Measurements from ENCODE around the gene IGSF9B. TPM values are rescaled to one million over a fixed set of nuclear protein-coding genes. Genes with fewer than 3 reads are reported as not detected.
A peak's percentile ranks its signal among the peaks of the same experiment; 100 is the strongest.
"Not testable (repeated sequence)": the region's sequence is repeated elsewhere in the genome, so short reads cannot be mapped to it uniquely, and the experiment has no call there.

Gene IGSF9B
- 41.7 TPM for total RNA-seq
- long read RNA-seq, partial matches to known transcripts = 2 of 3 reads
- long read RNA-seq, other reads (novel, unspliced or antisense) = 1 of 3 reads

GRCh38 chr11:133956650-133957633 lies at the start of gene IGSF9B:
Gene IGSF9B, minus strand, starts transcription at chr11:133956968. Its CDS starts 214 bp downstream, at chr11:133956754.
- ATAC-seq = peak; percentile 86
- intact Hi-C loops (cut with DNase I) = loop anchor here (2.0 to 10.0 kb wide), 3 partner anchors 28 to 268 kb away; partner anchors contain the start of genes NCAPD3 and VPS26B

GRCh38 chr11:134004496-134005172 lies 47.9 kb upstream of the IGSF9B start:
- ATAC-seq (peak; percentile 82), DNase-seq (ENCODE audit: missing footprints) (no peak)
- intact Hi-C loops (cut with DNase I) = no loop called here

More at GRCh38 chr11:133956650-133957633, at the start of gene IGSF9B:
- peak; percentile 89 for DNase-seq (ENCODE audit: missing footprints)

- no peak for ATAC-seq
Observed at GRCh38 chr11:134003792-134004495, 47.2 kb upstream of the IGSF9B start.

GRCh38 chr11:134002819-134003218 lies 46.1 kb upstream of the IGSF9B start:
- DNase-seq (ENCODE audit: missing footprints); intact Hi-C loops (cut with DNase I); ATAC-seq: not testable (repeated sequence)

More at GRCh38 chr11:134003792-134004495, 47.2 kb upstream of the IGSF9B start:
- intact Hi-C loops (cut with DNase I) = no loop called here
- DNase-seq (ENCODE audit: missing footprints) = no peak

- intact Hi-C loops (cut with DNase I); ATAC-seq; DNase-seq (ENCODE audit: missing footprints): not testable (repeated sequence)
Observed at GRCh38 chr11:134002338-134002737, 45.6 kb upstream of the IGSF9B start.

GRCh38 chr11:134001596-134001995 lies 44.8 kb upstream of the IGSF9B start:
- intact Hi-C loops (cut with DNase I) = no loop called here
- DNase-seq (ENCODE audit: missing footprints) (no peak), ATAC-seq (no peak)

GRCh38 chr11:134001088-134001487 lies 44.3 kb upstream of the IGSF9B start:
- intact Hi-C loops (cut with DNase I) = no loop called here

GRCh38 chr11:133999355-133999754 lies 42.6 kb upstream of the IGSF9B start:
- intact Hi-C loops (cut with DNase I) = no loop called here
- DNase-seq (ENCODE audit: missing footprints) (no peak), ATAC-seq (no peak)

More at GRCh38 chr11:134001088-134001487, 44.3 kb upstream of the IGSF9B start:
- DNase-seq (ENCODE audit: missing footprints) = no peak
- ATAC-seq = no peak

GRCh38 chr11:133997554-133997953 lies 40.8 kb upstream of the IGSF9B start:
- ATAC-seq (no peak), DNase-seq (ENCODE audit: missing footprints) (no peak)
- intact Hi-C loops (cut with DNase I) = no loop called here

GRCh38 chr11:133996671-133997070 lies 39.9 kb upstream of the IGSF9B start:
- intact Hi-C loops (cut with DNase I) = no loop called here
- DNase-seq (ENCODE audit: missing footprints) (no peak), ATAC-seq (no peak)

GRCh38 chr11:133995066-133995465 lies 38.3 kb upstream of the IGSF9B start:
- no peak for DNase-seq (ENCODE audit: missing footprints)
- ATAC-seq = no peak
- intact Hi-C loops (cut with DNase I) = no loop called here

- no peak for ATAC-seq
- no peak for DNase-seq (ENCODE audit: missing footprints)
- intact Hi-C loops (cut with DNase I) = no loop called here
Observed at GRCh38 chr11:133993921-133994320, 37.2 kb upstream of the IGSF9B start.

- intact Hi-C loops (cut with DNase I) = no loop called here
- no peak for DNase-seq (ENCODE audit: missing footprints)
- ATAC-seq = no peak
Observed at GRCh38 chr11:133993107-133993506, 36.3 kb upstream of the IGSF9B start.

- ATAC-seq = no peak
- intact Hi-C loops (cut with DNase I) = no loop called here
- DNase-seq (ENCODE audit: missing footprints) = no peak
Observed at GRCh38 chr11:133992121-133992520, 35.4 kb upstream of the IGSF9B start.

- intact Hi-C loops (cut with DNase I) = no loop called here
- ATAC-seq (no peak), DNase-seq (ENCODE audit: missing footprints) (no peak)
Observed at GRCh38 chr11:133991101-133991500, 34.3 kb upstream of the IGSF9B start.

GRCh38 chr11:133990501-133990900 lies 33.7 kb upstream of the IGSF9B start:
- intact Hi-C loops (cut with DNase I) = no loop called here
- no peak for DNase-seq (ENCODE audit: missing footprints)
- ATAC-seq = no peak

GRCh38 chr11:133988686-133989410 lies 32.1 kb upstream of the IGSF9B start:
- intact Hi-C loops (cut with DNase I) = loop anchor here (2.0 kb wide), 1 partner anchor 48 kb away; no protein-coding TSS in a partner anchor
- ATAC-seq = peak; percentile 93
- DNase-seq (ENCODE audit: missing footprints) = peak; percentile 86

GRCh38 chr11:133987171-133987570 lies 30.4 kb upstream of the IGSF9B start:
- ATAC-seq = no peak
- intact Hi-C loops (cut with DNase I) = no loop called here
- peak; percentile 50 for DNase-seq (ENCODE audit: missing footprints)

Data from Right ventricle myocardium inferior (tissue), 1 donor.